Gastrocnemius medialis (tissue), 4 donors: Measurements from ENCODE around the gene SLC25A48. TPM values are rescaled to one million over a fixed set of nuclear protein-coding genes. Genes with fewer than 3 reads are reported as not detected.

ENCODE experiments used
- ATAC-seq, 2 donors: fragments of 150-250 bp; one replicate each; pipeline ENCODE4 v1.9.1; 2016
- DNase-seq, 2 donors: peaks; one replicate each; pipeline ENCODE4 v3.0.0-alpha.2; 2019
- H3K27ac ChIP-seq, 4 donors: fragments of 200-600 bp; sonication (generic); 1 replicate in 1 of 4; 2 replicates in 3 of 4; pipeline ENCODE4 v1.5.1; 2016 to 2018; ENCODE audit warnings: mild to moderate bottlenecking in 2 of 4, moderate library complexity in 1 of 4
- H3K27me3 ChIP-seq, 3 donors: fragments of 200-600 bp; sonication (generic) in 2 of 3; 1 replicate in 1 of 3; 2 replicates in 2 of 3; pipeline versions ENCODE4 v1.5.1 to v1.6.0; 2016 to 2019; ENCODE audit warnings: mild to moderate bottlenecking in 1 of 3, moderate library complexity in 1 of 3
- H3K36me3 ChIP-seq, 2 donors: fragments of 200-600 bp; sonication (generic) in 1 of 2; one replicate each; pipeline ENCODE4 v1.5.1; 2017 to 2018
- H3K4me1 ChIP-seq, 2 donors: fragments of 200-600 bp; sonication (generic) in 1 of 2; one replicate each; pipeline ENCODE4 v1.5.1; 2016 to 2017; ENCODE audit warnings: mild to moderate bottlenecking in 2 of 2
- H3K4me3 ChIP-seq, 4 donors: fragments of 200-600 bp; sonication (generic) in 3 of 4; 1 replicate in 1 of 4; 2 replicates in 3 of 4; pipeline ENCODE4 v1.5.1; 2016 to 2019; ENCODE audit warnings: mild to moderate bottlenecking in 2 of 4
- H3K9me3 ChIP-seq, 3 donors: fragments of 200-600 bp; sonication (generic) in 2 of 3; 1 replicate in 1 of 3; 2 replicates in 2 of 3; pipeline ENCODE4 v1.5.1; 2016 to 2019
- CTCF ChIP-seq, 5 experiments: fragments of 450-650 bp in 3 of 5; fragments of 200-600 bp in 2 of 5; sonication (generic) in 2 of 5; IDR thresholded peaks in 4 of 5; conservative IDR thresholded peaks in 1 of 5; 1 replicate in 4 of 5; 2 replicates in 1 of 5; pipeline ENCODE4 v1.5.1; 2016 to 2019; ENCODE audit warnings: antibody characterized with exemption in 5 of 5, mild to moderate bottlenecking in 3 of 5, moderate library complexity in 3 of 5
- POLR2A ChIP-seq, 2 donors: fragments of 450-650 bp; IDR thresholded peaks; one replicate each; pipeline ENCODE4 v1.6.1; 2017; ENCODE audit warnings: antibody characterized with exemption in 2 of 2, mild to moderate bottlenecking in 2 of 2, moderate library complexity in 2 of 2
- in situ Hi-C, 4 donors: fragments of 200-750 bp; cut with MboI; loops; one replicate each; pipeline versions ENCODE4 v1.15.0 to v1.8.0; 2017; ENCODE audit warnings: low sequenced_read_pairs in 4 of 4
- intact Hi-C: fragments of 100-400 bp; cut with DNase I; formaldehyde crosslinking; loops from one replicate; pipeline ENCODE4 v1.15.1; 2023; ENCODE audit warnings: low total_unique reads
- total RNA-seq, 4 donors: library from RNA; depleted of rRNA; stranded (reverse); fragments of >200 nt; gene quantifications; one replicate each; pipeline versions ENCODE4 v1.1.0 to v1.2.3, GENCODE V29; 2016

Gene SLC25A48
- total RNA-seq, 4 donors from 2014 or later: 0.56 to 5.2 (median 2.4) TPM

- Histone ChIP-seq H3K36me3 (no peaks in the 10 kb centered on the region), H3K27me3 (no peaks in the 10 kb centered on the region), H3K4me1 (no peaks in the 10 kb centered on the region), H3K27ac (no peak overlapping the region), H3K4me3 (no peak overlapping the region), H3K9me3 (no peaks in the 10 kb centered on the region)
- TF ChIP-seq POLR2A (IDR thresholded peaks at IDR 0.05): no peak
- no peak for TF ChIP-seq CTCF (IDR thresholded peaks at IDR 0.05 in 4 of 5, conservative IDR thresholded peaks at IDR 0.05 in 1 of 5)
- in situ Hi-C loops: loop anchor here in 3 of 4 donors (25.0 kb wide), 2 partner anchors 284 to 384 kb away; partner anchors contain the start of gene TIFAB (in 3 of the 3)
- intact Hi-C loops: no loop called here
- ATAC-seq (no peak), DNase-seq (no peak)
Measured at GRCh38 chr5:135846311-135846710, 11.8 kb downstream of the SLC25A48 start.

GRCh38 chr5:135847976-135848375 lies 13.5 kb downstream of the SLC25A48 start:
- Histone ChIP-seq H3K36me3 (no peaks in the 10 kb centered on the region), H3K4me1 (no peaks in the 10 kb centered on the region), H3K27me3 (no peaks in the 10 kb centered on the region), H3K27ac (no peak overlapping the region), H3K9me3 (no peaks in the 10 kb centered on the region), H3K4me3 (no peak overlapping the region)
- intact Hi-C loops: no loop called here
- ATAC-seq (no peak), DNase-seq (no peak)
- in situ Hi-C loops: loop anchor here in 3 of 4 donors (25.0 kb wide), 2 partner anchors 286 to 386 kb away; partner anchors contain the start of gene TIFAB (in 3 of the 3)
- TF ChIP-seq POLR2A (IDR thresholded peaks at IDR 0.05): no peak
- TF ChIP-seq CTCF (IDR thresholded peaks at IDR 0.05 in 4 of 5, conservative IDR thresholded peaks at IDR 0.05 in 1 of 5): no peak

- DNase-seq (no peak), ATAC-seq (no peak)
- Histone ChIP-seq H3K9me3 (no peaks in the 10 kb centered on the region), H3K36me3 (no peaks in the 10 kb centered on the region), H3K27me3 (no peaks in the 10 kb centered on the region), H3K4me3 (no peak overlapping the region), H3K4me1 (no peaks in the 10 kb centered on the region), H3K27ac (no peak overlapping the region)
- intact Hi-C loops (no loop called here), in situ Hi-C loops (no loop called here)
- TF ChIP-seq CTCF (IDR thresholded peaks at IDR 0.05 in 4 of 5, conservative IDR thresholded peaks at IDR 0.05 in 1 of 5) (no peak), POLR2A (IDR thresholded peaks at IDR 0.05) (no peak)
Measured at GRCh38 chr5:135850231-135850630, 15.8 kb downstream of the SLC25A48 start.

GRCh38 chr5:135850671-135851070 lies 16.2 kb downstream of the SLC25A48 start:
- H3K27ac ChIP-seq: no peak overlapping the region
- H3K27me3 ChIP-seq: no peaks in the 10 kb centered on the region
- TF ChIP-seq CTCF (IDR thresholded peaks at IDR 0.05 in 4 of 5, conservative IDR thresholded peaks at IDR 0.05 in 1 of 5): no peak
- no peak for TF ChIP-seq POLR2A (IDR thresholded peaks at IDR 0.05)
- H3K36me3 ChIP-seq: no peaks in the 10 kb centered on the region
- H3K4me1 ChIP-seq: no peaks in the 10 kb centered on the region
- DNase-seq (no peak), ATAC-seq (no peak)
- H3K4me3 ChIP-seq: no peak overlapping the region
- intact Hi-C loops (no loop called here), in situ Hi-C loops (no loop called here)
- no peaks in the 10 kb centered on the region for H3K9me3 ChIP-seq
